Stomach smooth muscle (tissue), 2 donors: Measurements from ENCODE around the gene CDKN1B.

Experiments used
- H3K27ac ChIP-seq: one replicate; pipeline ENCODE4 v1.7.0; 2013; ENCODE audit warnings: mild to moderate bottlenecking, low read length, inconsistent platforms
- H3K27me3 ChIP-seq, 2 donors: one replicate each; pipeline ENCODE4 v1.7.0; 2013; ENCODE audit warnings: low read length in 2 of 2; ENCODE audit not compliant: insufficient read depth in 2 of 2, control insufficient read depth in 1 of 2
- H3K36me3 ChIP-seq, 2 donors: one replicate each; pipeline ENCODE4 v1.7.0; 2013; ENCODE audit warnings: low read length in 2 of 2; ENCODE audit not compliant: control insufficient read depth in 2 of 2, insufficient read depth in 2 of 2
- H3K4me1 ChIP-seq: one replicate; pipeline ENCODE4 v1.7.0; 2013; ENCODE audit warnings: low read length; ENCODE audit not compliant: control insufficient read depth, insufficient read depth
- H3K4me3 ChIP-seq, 2 donors: one replicate each; pipeline ENCODE4 v1.7.0; 2013; ENCODE audit warnings: low read length in 2 of 2
- H3K9ac ChIP-seq, 2 donors: one replicate each; pipeline ENCODE4 v1.7.0; 2013; ENCODE audit warnings: low read length in 2 of 2, mild to moderate bottlenecking in 1 of 2
- H3K9me3 ChIP-seq, 2 donors: one replicate each; pipeline ENCODE4 v1.7.0; 2013; ENCODE audit warnings: low read length in 2 of 2; ENCODE audit not compliant: control insufficient read depth in 2 of 2
- donor health status: healthy.
- donor health status: Pancreatic carcinoma.

CDKN1B gene

GRCh38 chr12:12718853-12719252 lies 1.7 kb downstream of the CDKN1B start:
- Histone ChIP-seq H3K27ac (peak overlapping the region; percentile 96), H3K27me3 (no peaks in the 10 kb centered on the region), H3K9ac (peak overlapping the region; percentile 92 to 96), H3K9me3 (no peaks in the 10 kb centered on the region), H3K36me3 (peaks cover 3 to 8% of the 10 kb centered on the region in 2 donors), H3K4me3 (peak overlapping the region; percentile 89 to 94), H3K4me1 (peaks cover 39% of the 10 kb centered on the region)

GRCh38 chr12:12719496-12719895 lies 2.3 kb downstream of the CDKN1B start:
- peak overlapping the region; percentile 92 to 96 for H3K9ac ChIP-seq
- no peaks in the 10 kb centered on the region for H3K9me3 ChIP-seq
- H3K27me3 ChIP-seq: no peaks in the 10 kb centered on the region
- peak overlapping the region; percentile 96 for H3K27ac ChIP-seq
- H3K36me3 ChIP-seq: peaks cover 3 to 8% of the 10 kb centered on the region in 2 donors
- peak overlapping the region; percentile 89 to 94 for H3K4me3 ChIP-seq
- peaks cover 36% of the 10 kb centered on the region for H3K4me1 ChIP-seq

- no peak overlapping the region for H3K27ac ChIP-seq
- peak overlapping the region; percentile 89 to 94 for H3K4me3 ChIP-seq
- H3K36me3 ChIP-seq: peaks cover 3 to 8% of the 10 kb centered on the region in 2 donors
- no peaks in the 10 kb centered on the region for H3K9me3 ChIP-seq
- H3K4me1 ChIP-seq: peaks cover 32% of the 10 kb centered on the region
- H3K9ac ChIP-seq: peak overlapping the region; percentile 48 to 92
- no peaks in the 10 kb centered on the region for H3K27me3 ChIP-seq
These were observed 2.9 kb downstream of the CDKN1B start for GRCh38 chr12:12720052-12720451.

GRCh38 chr12:12720672-12721161 lies 3.5 kb downstream of the CDKN1B start:
- Histone ChIP-seq H3K4me1 (peaks cover 26% of the 10 kb centered on the region), H3K9me3 (no peaks in the 10 kb centered on the region), H3K27ac (no peak overlapping the region), H3K9ac (peak overlapping the region in 1 of 2 donors; percentile 20), H3K4me3 (peak overlapping the region; percentile 36 to 48), H3K27me3 (no peaks in the 10 kb centered on the region), H3K36me3 (peaks cover 3 to 8% of the 10 kb centered on the region in 2 donors)

- no peaks in the 10 kb centered on the region for H3K27me3 ChIP-seq
- no peak overlapping the region for H3K27ac ChIP-seq
- H3K9me3 ChIP-seq: no peaks in the 10 kb centered on the region
- no peak overlapping the region for H3K9ac ChIP-seq
- H3K4me1 ChIP-seq: peaks cover 20% of the 10 kb centered on the region
- peaks cover 3 to 8% of the 10 kb centered on the region in 2 donors for H3K36me3 ChIP-seq
- no peak overlapping the region for H3K4me3 ChIP-seq
These were observed 4.1 kb downstream of the CDKN1B start for GRCh38 chr12:12721176-12721751.

- H3K27me3 ChIP-seq: no peaks in the 10 kb centered on the region
- H3K36me3 ChIP-seq: peaks cover 3 to 8% of the 10 kb centered on the region in 2 donors
- no peak overlapping the region for H3K27ac ChIP-seq
- peak overlapping the region in 1 of 2 donors; percentile 86 for H3K4me3 ChIP-seq
- peaks cover 19% of the 10 kb centered on the region for H3K4me1 ChIP-seq
- no peaks in the 10 kb centered on the region for H3K9me3 ChIP-seq
- H3K9ac ChIP-seq: no peak overlapping the region
These were observed 4.8 kb downstream of the CDKN1B start for GRCh38 chr12:12721814-12722434.

GRCh38 chr12:12722435-12723148 lies 5.4 kb downstream of the CDKN1B start:
- H3K9ac ChIP-seq: peak overlapping the region in 1 of 2 donors; percentile 70
- peak overlapping the region; percentile 86 for H3K27ac ChIP-seq
- peaks cover 3 to 8% of the 10 kb centered on the region in 2 donors for H3K36me3 ChIP-seq
- H3K4me1 ChIP-seq: peaks cover 19% of the 10 kb centered on the region
- H3K9me3 ChIP-seq: no peaks in the 10 kb centered on the region
- H3K4me3 ChIP-seq: peak overlapping the region; percentile 86 to 92
- H3K27me3 ChIP-seq: no peaks in the 10 kb centered on the region

- Histone ChIP-seq H3K27me3 (no peaks in the 10 kb centered on the region), H3K9ac (peak overlapping the region; percentile 70 to 74), H3K9me3 (no peaks in the 10 kb centered on the region), H3K27ac (peak overlapping the region; percentile 86), H3K4me3 (peak overlapping the region; percentile 86 to 92), H3K4me1 (peaks cover 19% of the 10 kb centered on the region), H3K36me3 (peaks cover 3 to 8% of the 10 kb centered on the region in 2 donors)
These were observed 6.0 kb downstream of the CDKN1B start for GRCh38 chr12:12723149-12723680.

GRCh38 chr12:12723681-12724420 lies 6.7 kb downstream of the CDKN1B start:
- Histone ChIP-seq H3K36me3 (peaks cover 3 to 8% of the 10 kb centered on the region in 2 donors), H3K4me3 (peak overlapping the region; percentile 86 to 92), H3K4me1 (peaks cover 19% of the 10 kb centered on the region)

More at GRCh38 chr12:12723681-12724420, 6.7 kb downstream of the CDKN1B start:
- Histone ChIP-seq H3K9me3 (no peaks in the 10 kb centered on the region), H3K9ac (peak overlapping the region; percentile 70 to 74), H3K27ac (peak overlapping the region; percentile 86), H3K27me3 (no peaks in the 10 kb centered on the region)
